Neural cell (in vitro differentiated cells): ENCODE data around the gene HOXC11. TPM values are rescaled to one million over a fixed set of nuclear protein-coding genes. Genes with fewer than 3 reads are reported as not detected.

ENCODE experiments used
- H2AFZ ChIP-seq: fragments of 200-600, 300-800 bp; sonication (generic), shearing (Covaris generic); 2 replicates; pipeline ENCODE4 v1.6.0; 2014; ENCODE audit warnings: low read depth, mild to moderate bottlenecking, antibody characterized with exemption, low read length, moderate library complexity
- H3F3A ChIP-seq: fragments of 200-600 bp; shearing (Covaris generic); 2 replicates; pipeline ENCODE4 v1.6.1; 2016; ENCODE audit warnings: mild to moderate bottlenecking, moderate library complexity, mixed read lengths, antibody characterized with exemption, low read length; ENCODE audit not compliant: insufficient read depth, poor library complexity, severe bottlenecking
- H3K27ac ChIP-seq: fragments of 200-600, 300-800 bp; sonication (generic), shearing (Covaris generic); 2 replicates; pipeline ENCODE4 v1.5.1; 2014; ENCODE audit warnings: mild to moderate bottlenecking, low read length, moderate library complexity
- H3K27me3 ChIP-seq: fragments of 300-800, 200-600 bp; sonication (generic), shearing (Covaris generic); 2 replicates; pipeline ENCODE4 v1.6.0; 2014; ENCODE audit warnings: mild to moderate bottlenecking, low read depth, low read length, moderate library complexity; ENCODE audit not compliant: insufficient read depth
- H3K36me3 ChIP-seq: fragments of 300-800, 200-600 bp; sonication (generic), shearing (Covaris generic); 2 replicates; pipeline ENCODE4 v1.5.1; 2014; ENCODE audit warnings: mild to moderate bottlenecking, antibody characterized with exemption, low read length, moderate library complexity; ENCODE audit not compliant: insufficient read depth
- H3K4me2 ChIP-seq: fragments of 300-800, 200-600 bp; sonication (generic), shearing (Covaris generic); 2 replicates; pipeline ENCODE4 v1.6.0; 2014; ENCODE audit warnings: mild to moderate bottlenecking, low read length
- H3K4me3 ChIP-seq: fragments of 300-800, 200-600 bp; sonication (generic), shearing (Covaris generic); 2 replicates; pipeline ENCODE4 v1.5.1; 2014; ENCODE audit warnings: mild to moderate bottlenecking, low read length, moderate library complexity
- H3K79me2 ChIP-seq: fragments of 200-600 bp; shearing (Covaris generic); replicated peaks from 2 replicates; pipeline ENCODE4 v1.6.0; 2014; ENCODE audit warnings: mild to moderate bottlenecking, low read length, moderate library complexity; ENCODE audit not compliant: insufficient read depth
- H3K9ac ChIP-seq: fragments of 300-800, 200-600 bp; sonication (generic), shearing (Covaris generic); 2 replicates; pipeline ENCODE4 v1.6.1; 2016; ENCODE audit warnings: mild to moderate bottlenecking, low read length, mixed read lengths
- H3K9me2 ChIP-seq: fragments of 200-600 bp; shearing (Covaris generic); 2 replicates; pipeline ENCODE4 v1.6.1; 2016; ENCODE audit warnings: mild to moderate bottlenecking, low read length, mixed read lengths; ENCODE audit not compliant: insufficient read depth
- H3K9me3 ChIP-seq: fragments of 200-600, 300-800 bp; sonication (generic), shearing (Covaris generic); 2 replicates; pipeline ENCODE4 v1.6.1; 2016; ENCODE audit warnings: mild to moderate bottlenecking, mixed run types, low read length, moderate library complexity, mixed read lengths
- H4K20me1 ChIP-seq: fragments of 200-600 bp; shearing (Covaris generic); 2 replicates; pipeline ENCODE4 v1.6.1; 2016; ENCODE audit warnings: mild to moderate bottlenecking, mixed run types; ENCODE audit not compliant: insufficient read depth
- EP300 ChIP-seq: fragments of 450-650 bp; conservative IDR thresholded peaks from 2 replicates; pipeline ENCODE4 v1.6.1; 2014; ENCODE audit warnings: antibody characterized with exemption, mild to moderate bottlenecking, moderate library complexity; ENCODE audit not compliant: poor library complexity, severe bottlenecking
- EZH2 ChIP-seq: fragments of 200-600, 300-800 bp; shearing (Covaris generic), sonication (generic); IDR thresholded peaks from 2 replicates; pipeline ENCODE4 v1.6.1; 2014; ENCODE audit warnings: antibody characterized with exemption, low read length, borderline replicate concordance, mild to moderate bottlenecking; ENCODE audit not compliant: insufficient read depth, poor library complexity, severe bottlenecking
- MXI1 ChIP-seq: fragments of 450-650 bp; conservative IDR thresholded peaks from 2 replicates; pipeline ENCODE4 v1.6.1; 2014; ENCODE audit warnings: antibody characterized with exemption, mild to moderate bottlenecking; ENCODE audit not compliant: poor library complexity, severe bottlenecking
- POLR2AphosphoS5 ChIP-seq: IDR thresholded peaks from 2 replicates; pipeline ENCODE4 v1.6.1; 2012
- RAD21 ChIP-seq: fragments of 450-650 bp; conservative IDR thresholded peaks from 2 replicates; pipeline ENCODE4 v1.6.1; 2014; ENCODE audit warnings: antibody characterized with exemption, mild to moderate bottlenecking, moderate library complexity
- SMC3 ChIP-seq: fragments of 450-650 bp; conservative IDR thresholded peaks from 2 replicates; pipeline ENCODE4 v1.6.1; 2014; ENCODE audit warnings: antibody characterized with exemption, mild to moderate bottlenecking, moderate library complexity; ENCODE audit not compliant: poor library complexity
- TAF1 ChIP-seq: IDR thresholded peaks from 2 replicates; pipeline ENCODE4 v1.6.1; 2012; ENCODE audit warnings: low read depth
- polyA plus RNA-seq: library from polyadenylated mRNA; depleted of rRNA; stranded (reverse); fragments of >200 nt; gene quantifications from 2 replicates; pipeline ENCODE4 v1.2.3, GENCODE V29; 2014
- TF ChIP-seq, protein P1 (sequence below): IDR thresholded peaks from 2 replicates; pipeline ENCODE4 v1.6.1; 2012; ENCODE audit warnings: borderline replicate concordance
- TF ChIP-seq, protein P2 (sequence below): fragments of 450-650 bp; IDR thresholded peaks from 2 replicates; pipeline ENCODE4 v1.5.1; 2014; ENCODE audit warnings: antibody characterized with exemption, mild to moderate bottlenecking, moderate library complexity; ENCODE audit not compliant: poor library complexity, severe bottlenecking

HOXC11 gene
- polyA plus RNA-seq, 1 donor from 2014 or later = not detected

DNA sequence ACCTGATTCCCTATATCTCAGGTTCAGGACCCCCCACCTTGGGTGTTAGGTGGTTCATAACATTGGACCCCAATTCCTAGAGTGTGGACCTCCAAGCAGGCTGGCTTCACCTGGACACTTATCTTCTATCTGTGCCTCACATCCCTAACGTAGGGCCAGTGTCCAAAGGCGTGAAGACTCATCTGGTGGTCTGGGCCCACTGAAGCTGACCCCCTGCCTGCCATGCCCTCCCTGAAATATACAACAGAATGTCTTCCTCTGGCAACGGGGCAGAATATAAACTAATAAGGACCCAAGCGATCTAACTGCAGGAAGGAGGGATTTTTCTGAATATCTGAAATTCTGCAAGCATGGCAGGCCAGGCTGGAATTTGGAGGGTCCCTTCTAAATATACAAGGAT is 28.7 kb upstream of the HOXC11 start:
- Histone ChIP-seq H3K9me2 (no peaks in the 10 kb centered on the region), H2AFZ (no peak overlapping the region), H3K36me3 (no peaks in the 10 kb centered on the region), H3K79me2 (no peaks in the 10 kb centered on the region), H3K9ac (no peak overlapping the region), H3K4me2 (no peak overlapping the region), H3K9me3 (no peaks in the 10 kb centered on the region), H3K4me3 (no peak overlapping the region), H4K20me1 (no peaks in the 10 kb centered on the region), H3K27ac (no peak overlapping the region), H3F3A (no peaks in the 10 kb centered on the region), H3K27me3 (peaks cover 100% of the 10 kb centered on the region)
- no peak for TF ChIP-seq RAD21
- TF ChIP-seq SMC3 = no peak
- no peak for TF ChIP-seq MXI1
- TF ChIP-seq, protein P1, sequence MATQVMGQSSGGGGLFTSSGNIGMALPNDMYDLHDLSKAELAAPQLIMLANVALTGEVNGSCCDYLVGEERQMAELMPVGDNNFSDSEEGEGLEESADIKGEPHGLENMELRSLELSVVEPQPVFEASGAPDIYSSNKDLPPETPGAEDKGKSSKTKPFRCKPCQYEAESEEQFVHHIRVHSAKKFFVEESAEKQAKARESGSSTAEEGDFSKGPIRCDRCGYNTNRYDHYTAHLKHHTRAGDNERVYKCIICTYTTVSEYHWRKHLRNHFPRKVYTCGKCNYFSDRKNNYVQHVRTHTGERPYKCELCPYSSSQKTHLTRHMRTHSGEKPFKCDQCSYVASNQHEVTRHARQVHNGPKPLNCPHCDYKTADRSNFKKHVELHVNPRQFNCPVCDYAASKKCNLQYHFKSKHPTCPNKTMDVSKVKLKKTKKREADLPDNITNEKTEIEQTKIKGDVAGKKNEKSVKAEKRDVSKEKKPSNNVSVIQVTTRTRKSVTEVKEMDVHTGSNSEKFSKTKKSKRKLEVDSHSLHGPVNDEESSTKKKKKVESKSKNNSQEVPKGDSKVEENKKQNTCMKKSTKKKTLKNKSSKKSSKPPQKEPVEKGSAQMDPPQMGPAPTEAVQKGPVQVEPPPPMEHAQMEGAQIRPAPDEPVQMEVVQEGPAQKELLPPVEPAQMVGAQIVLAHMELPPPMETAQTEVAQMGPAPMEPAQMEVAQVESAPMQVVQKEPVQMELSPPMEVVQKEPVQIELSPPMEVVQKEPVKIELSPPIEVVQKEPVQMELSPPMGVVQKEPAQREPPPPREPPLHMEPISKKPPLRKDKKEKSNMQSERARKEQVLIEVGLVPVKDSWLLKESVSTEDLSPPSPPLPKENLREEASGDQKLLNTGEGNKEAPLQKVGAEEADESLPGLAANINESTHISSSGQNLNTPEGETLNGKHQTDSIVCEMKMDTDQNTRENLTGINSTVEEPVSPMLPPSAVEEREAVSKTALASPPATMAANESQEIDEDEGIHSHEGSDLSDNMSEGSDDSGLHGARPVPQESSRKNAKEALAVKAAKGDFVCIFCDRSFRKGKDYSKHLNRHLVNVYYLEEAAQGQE = no peak
- no peak for TF ChIP-seq TAF1
- TF ChIP-seq EZH2 = no peak
- TF ChIP-seq EP300 = no peak
- TF ChIP-seq, protein P2, sequence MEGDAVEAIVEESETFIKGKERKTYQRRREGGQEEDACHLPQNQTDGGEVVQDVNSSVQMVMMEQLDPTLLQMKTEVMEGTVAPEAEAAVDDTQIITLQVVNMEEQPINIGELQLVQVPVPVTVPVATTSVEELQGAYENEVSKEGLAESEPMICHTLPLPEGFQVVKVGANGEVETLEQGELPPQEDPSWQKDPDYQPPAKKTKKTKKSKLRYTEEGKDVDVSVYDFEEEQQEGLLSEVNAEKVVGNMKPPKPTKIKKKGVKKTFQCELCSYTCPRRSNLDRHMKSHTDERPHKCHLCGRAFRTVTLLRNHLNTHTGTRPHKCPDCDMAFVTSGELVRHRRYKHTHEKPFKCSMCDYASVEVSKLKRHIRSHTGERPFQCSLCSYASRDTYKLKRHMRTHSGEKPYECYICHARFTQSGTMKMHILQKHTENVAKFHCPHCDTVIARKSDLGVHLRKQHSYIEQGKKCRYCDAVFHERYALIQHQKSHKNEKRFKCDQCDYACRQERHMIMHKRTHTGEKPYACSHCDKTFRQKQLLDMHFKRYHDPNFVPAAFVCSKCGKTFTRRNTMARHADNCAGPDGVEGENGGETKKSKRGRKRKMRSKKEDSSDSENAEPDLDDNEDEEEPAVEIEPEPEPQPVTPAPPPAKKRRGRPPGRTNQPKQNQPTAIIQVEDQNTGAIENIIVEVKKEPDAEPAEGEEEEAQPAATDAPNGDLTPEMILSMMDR = no peak
- no peak for TF ChIP-seq POLR2AphosphoS5

DNA sequence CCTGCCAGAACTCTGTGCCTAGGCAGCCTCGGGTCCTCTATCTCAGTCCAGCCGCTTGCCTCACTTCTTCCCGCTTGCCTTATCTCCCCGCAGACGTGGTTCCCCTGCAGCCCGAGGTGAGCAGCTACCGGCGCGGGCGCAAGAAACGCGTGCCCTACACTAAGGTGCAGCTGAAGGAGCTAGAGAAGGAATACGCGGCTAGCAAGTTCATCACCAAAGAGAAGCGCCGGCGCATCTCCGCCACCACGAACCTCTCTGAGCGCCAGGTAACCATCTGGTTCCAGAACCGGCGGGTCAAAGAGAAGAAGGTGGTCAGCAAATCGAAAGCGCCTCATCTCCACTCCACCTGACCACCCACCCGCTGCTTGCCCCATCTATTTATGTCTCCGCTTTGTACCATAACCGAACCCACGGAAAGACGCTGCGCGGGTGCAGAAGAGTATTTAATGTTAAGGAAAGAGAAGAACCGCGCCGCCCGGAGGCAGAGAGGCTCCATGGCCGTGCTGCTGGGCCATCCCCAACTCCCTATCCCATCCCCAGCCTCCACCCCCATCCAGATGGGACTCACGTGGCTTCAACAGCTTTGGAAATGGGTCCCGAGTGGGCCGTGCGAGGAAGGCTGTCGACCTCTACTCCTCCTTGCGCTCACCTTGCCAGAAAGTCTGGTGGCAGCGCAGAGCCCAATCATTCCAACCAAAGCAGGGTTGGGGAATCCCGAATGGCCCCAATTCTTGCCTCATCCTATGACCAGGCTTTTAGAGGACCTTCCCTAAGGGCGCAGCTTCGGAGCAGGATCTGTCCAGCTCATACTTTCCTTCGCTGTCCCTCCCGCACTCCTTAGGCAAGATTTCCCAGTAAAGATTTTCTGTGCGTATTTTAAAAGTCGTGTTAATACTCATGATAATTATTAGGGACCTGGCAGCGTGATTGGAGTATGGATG is 27.7 kb upstream of the HOXC11 start:
- no peaks in the 10 kb centered on the region for H3K9me3 ChIP-seq
- no peaks in the 10 kb centered on the region for H3K9me2 ChIP-seq
- no peaks in the 10 kb centered on the region for H3K36me3 ChIP-seq
- no peaks in the 10 kb centered on the region for H3K79me2 ChIP-seq
- H3K9ac ChIP-seq = no peak overlapping the region
- peaks cover 100% of the 10 kb centered on the region for H3K27me3 ChIP-seq
- no peaks in the 10 kb centered on the region for H4K20me1 ChIP-seq
- H3F3A ChIP-seq = no peaks in the 10 kb centered on the region
- no peak overlapping the region for H2AFZ ChIP-seq
- H3K27ac ChIP-seq = no peak overlapping the region
- TF ChIP-seq, protein P2 = no peak
- TF ChIP-seq EP300 = no peak
- TF ChIP-seq MXI1 = no peak
- TF ChIP-seq TAF1 = no peak
- TF ChIP-seq RAD21 = no peak
- TF ChIP-seq POLR2AphosphoS5 = no peak
- TF ChIP-seq EZH2 = no peak
- TF ChIP-seq, protein P1 = no peak
- TF ChIP-seq SMC3 = no peak
- H3K4me3 ChIP-seq = no peak overlapping the region
- H3K4me2 ChIP-seq = no peak overlapping the region
